ENCODE data around the gene BCKDHB.

BCKDHB gene

DNA sequence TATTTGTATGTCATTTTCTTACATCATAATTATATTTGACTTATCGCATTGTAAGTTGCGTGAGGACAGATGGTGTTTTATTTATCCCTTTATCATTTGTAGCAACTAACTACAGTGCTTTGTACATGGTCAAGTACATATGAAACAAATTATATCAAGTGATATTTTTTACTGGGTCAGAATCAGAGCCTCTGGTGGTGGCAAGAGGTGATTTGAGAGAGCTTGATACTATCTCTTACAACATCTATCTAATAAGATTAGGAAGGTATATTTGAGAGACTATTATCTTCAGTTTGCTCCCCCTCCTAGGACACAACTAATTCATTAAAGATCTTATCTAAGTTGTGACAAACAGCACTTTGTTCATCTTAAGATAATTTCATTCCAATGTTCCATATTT lies 47.7 kb downstream of the BCKDHB start:
- FAIRE-seq, result no peak

DNA sequence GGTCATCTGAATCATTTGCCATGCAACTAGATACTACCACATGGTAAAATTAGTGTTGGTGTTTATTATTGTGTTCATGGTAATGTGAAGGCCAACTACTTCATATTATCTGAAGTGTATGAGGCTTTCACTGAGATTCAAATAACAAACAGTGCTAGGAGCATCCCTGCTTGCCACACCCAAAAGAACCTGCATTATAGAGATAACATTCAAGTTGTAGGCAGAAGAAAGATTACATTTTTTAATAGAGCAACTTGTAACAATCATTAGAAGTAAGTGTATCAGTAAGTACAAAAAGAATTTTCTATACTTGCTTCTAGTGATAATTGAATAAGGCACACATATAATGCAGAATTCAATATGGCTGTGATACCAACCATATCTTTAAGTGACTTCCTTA lies 49.8 kb downstream of the BCKDHB start:
- no peak for FAIRE-seq

DNA sequence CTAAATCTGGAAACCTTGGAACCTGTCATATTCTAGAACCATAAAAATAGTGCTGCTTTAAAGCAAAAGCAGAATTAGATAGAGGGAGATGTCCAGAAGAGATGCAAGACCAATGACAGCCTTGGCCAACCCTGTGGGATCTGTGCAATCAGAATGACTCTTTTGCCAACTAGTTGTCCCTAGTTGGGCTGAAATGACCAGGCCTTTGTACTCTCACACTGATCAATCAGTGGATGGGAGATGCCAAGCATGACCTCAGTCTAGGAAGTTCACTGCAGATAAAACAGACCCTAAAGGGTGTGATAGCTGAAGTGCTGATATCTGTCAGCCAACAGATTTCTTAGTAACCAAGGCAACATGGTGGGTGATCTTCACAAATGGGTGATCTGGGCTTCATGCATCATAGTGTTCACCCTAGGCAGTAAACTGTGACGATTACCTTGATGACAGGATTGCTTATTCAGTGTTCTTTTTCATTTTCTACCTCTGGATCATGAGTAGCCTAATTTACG lies 52.1 kb downstream of the BCKDHB start:
- no peak for FAIRE-seq

DNA sequence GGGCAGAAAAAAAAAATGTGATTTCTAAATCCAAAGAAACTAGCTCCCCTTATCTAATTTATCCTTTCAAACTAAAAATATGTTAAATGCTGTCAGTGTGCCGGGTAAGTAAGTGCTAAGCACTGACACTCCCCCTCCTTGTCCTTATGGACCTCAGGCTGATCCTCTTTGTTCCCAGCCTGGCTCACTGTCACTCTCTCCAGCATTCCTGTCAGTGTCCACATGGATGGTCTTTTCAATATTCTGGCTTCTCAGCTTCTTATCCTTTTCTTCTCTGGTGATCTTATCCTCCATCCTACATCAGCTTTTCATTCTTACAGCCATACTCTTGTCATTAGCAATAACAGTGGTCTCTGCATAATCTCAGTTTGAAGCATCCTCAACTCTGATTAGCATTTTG lies 55.0 kb downstream of the BCKDHB start:
- no peak for FAIRE-seq

DNA sequence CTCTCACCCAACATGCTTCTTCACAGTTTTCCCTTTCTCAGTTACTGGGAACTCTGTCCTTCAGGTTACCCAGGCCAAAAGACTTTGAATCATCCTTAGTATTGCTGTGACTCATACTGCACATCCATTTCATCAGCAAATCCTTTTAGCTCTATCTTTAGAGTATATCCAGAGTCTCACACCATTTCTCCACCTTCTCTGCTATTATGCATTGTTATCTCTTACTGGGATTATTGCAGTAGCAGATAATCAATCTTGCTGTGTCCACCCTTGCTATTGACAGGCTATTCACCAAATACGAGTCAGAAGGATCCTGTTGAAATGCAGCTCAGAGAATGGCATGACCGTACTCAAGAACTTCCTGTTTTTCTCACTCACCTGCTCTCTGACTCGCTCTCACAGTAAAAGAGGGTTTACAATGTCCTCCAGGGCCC lies 57.3 kb downstream of the BCKDHB start:
- FAIRE-seq, result no peak

DNA sequence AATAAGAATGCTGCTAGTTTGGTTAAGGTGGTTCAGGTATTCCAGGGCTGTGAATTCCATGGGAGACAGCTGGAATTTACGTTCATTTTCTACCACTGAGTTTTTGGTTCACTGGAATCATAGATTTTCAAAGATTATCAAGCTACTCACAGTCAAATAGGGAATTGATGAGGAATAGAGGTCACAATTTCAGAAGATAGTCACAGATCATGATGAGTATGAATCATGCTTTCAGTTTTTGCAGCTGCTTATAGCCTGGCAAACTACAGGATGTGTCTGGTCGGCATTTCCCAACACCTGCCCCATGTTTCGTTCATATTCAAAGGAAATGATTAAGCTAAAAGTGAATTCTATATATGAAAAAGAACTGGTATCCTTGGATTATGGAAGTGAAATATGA lies 58.7 kb downstream of the BCKDHB start:
- no peak for FAIRE-seq

DNA sequence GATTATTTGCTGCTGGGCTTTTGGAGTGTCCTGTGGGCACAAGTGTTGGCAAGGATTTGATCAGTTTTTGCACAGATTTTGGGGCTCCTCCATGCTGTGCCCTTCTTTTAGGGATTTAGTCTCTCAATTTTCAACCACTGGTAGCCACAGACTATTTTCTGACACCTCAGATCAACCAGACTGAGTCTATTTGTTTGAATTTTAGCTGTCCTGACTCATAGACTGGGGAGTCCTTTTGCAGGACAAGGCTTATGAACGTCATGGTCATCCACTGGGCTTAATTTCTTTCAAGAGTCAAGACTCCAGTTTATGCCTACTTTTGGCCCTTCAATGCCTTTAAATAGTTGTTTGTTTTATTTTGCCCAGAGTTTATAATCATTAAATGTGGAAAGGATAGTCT lies 59.3 kb downstream of the BCKDHB start:
- FAIRE-seq, result no peak

DNA sequence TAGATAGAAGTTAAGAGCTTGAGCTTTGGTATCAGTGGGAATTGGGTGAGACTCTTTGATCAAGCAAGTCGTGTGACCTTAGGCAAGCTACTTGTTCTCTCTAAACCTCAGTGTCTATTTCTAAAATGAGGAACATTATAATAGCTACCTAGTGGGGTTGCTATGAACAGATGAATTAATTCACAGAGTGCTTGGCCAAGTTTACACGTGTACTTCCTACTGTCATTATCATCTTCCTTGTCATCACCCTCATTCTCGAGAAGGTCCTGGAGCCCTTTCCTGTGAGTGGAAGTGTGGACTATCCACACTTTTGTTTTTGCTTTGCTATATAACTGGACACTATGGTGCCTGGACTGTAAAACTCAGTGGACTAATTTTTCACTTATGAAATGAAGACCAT lies 64.0 kb downstream of the BCKDHB start:
- FAIRE-seq, result no peak

DNA sequence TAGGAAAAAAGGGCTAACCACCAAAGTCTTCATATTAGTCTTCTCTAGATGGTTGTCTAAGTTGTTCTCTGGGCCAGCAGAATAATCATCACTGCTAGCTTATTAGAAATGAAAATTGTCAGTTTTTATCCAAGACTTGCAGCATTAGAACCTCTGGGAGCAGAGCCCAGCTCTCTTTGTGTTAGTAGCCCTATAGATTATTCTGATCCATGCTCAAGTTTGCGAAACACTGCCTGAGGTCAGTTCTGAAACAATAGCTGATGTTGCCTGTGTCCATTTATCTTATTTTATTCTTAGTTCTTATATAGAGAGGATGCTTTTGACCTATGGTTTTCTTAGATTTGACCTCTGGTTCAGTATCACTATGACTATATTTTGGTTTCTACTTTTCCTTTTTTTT lies 66.9 kb downstream of the BCKDHB start:
- no peak for FAIRE-seq

DNA sequence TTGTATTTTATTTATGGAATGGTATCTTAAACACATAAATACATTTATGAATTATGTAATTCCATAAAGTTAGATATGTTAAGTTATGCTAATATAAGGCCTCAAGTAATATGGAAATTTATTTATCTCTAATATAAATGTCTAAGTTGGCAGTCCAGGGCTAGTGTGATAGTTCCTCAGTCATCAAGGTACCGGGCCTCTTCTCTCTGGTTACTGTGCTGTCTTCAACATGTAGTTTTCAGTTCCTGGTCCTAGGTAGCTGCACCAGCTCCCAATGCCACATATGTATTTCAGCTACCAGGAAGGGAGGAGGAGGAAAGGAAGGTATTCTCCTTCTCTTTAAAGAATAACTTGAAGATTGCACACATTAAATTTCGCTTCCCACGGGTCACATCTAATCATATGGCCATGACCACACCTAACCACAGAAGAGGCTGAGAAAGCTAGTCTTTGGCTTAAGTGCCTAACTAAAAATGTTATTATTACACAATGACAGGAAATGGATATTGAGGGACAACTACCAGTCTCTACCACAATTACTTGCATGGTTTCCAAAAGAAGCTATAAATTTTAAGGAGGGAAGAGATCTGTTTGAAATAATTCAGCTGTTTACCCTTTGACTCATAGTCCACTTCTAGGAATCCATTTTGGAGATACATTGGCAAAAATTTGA lies 68.6 kb downstream of the BCKDHB start:
- FAIRE-seq, result no peak

DNA sequence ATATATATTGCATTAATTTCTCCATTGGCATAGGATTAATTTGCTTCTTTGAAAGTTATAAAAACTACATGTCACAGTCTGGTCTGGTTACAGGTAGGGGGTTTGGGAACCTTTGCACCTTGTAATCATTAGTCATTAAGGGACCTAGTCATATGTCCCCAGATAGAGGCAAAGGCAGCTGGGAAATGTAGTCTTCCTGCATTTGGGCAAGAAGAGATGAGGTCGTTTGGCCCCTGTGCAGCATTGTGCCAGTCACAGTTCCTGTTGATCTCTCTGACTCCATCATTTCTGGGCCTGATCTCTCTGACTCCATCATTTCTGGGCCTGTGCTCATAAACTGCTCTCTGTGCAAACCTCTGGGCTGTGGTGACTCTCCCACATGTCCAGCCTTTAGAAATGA lies 73.2 kb downstream of the BCKDHB start:
- no peak for FAIRE-seq

DNA sequence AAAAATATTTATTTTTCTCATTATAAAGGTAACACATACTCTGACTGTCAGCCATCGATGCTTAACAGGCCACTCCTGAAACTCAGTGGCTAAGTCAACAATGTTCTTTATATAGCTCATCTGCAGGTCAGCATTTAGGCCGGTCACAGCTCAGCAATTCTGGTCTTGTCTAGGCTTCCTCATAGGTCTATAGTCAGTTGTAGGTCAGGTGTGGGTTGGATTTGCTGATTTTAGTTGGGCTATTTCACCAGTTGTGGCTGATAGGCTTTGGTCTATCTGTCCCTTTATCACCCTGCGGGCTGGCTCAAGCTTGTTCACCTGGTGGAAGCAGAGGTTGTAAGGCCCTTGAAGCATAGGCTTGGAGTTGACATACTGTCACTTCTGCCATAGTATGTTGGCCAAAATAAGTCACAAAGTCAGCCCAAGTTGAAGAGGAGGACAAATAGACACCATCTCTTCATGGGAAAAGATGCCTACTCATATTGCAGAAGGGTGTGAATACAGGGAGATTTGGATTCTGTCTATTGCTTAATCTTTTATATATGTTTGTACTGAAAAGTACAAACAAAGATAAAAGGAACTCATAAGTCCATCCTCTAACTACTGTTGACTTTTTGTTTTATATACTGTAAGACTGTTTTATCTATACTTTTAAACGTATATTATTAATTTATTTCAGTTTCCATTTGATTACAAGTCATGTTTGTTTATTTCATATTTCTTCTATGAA lies 75.0 kb downstream of the BCKDHB start:
- FAIRE-seq, result peak; percentile 98

DNA sequence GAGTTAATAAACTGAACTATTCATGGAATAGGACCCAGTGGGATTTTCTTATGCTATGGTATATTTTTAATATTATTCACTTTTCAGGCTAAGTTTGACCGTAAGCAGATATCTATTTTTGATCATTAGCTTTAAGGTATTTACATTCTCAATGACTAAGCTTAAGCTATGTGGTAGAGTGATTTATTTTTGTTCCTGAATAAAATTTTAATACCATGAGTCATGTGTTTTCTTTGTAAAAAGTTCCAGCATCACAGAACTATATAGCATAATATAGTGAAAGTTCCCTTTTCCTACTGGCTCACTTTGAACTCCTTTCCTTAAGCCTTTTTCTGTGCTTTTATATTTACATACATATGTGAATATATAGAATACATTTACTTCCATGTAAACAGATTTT lies 75.8 kb downstream of the BCKDHB start:
- peak; percentile 75 for FAIRE-seq

DNA sequence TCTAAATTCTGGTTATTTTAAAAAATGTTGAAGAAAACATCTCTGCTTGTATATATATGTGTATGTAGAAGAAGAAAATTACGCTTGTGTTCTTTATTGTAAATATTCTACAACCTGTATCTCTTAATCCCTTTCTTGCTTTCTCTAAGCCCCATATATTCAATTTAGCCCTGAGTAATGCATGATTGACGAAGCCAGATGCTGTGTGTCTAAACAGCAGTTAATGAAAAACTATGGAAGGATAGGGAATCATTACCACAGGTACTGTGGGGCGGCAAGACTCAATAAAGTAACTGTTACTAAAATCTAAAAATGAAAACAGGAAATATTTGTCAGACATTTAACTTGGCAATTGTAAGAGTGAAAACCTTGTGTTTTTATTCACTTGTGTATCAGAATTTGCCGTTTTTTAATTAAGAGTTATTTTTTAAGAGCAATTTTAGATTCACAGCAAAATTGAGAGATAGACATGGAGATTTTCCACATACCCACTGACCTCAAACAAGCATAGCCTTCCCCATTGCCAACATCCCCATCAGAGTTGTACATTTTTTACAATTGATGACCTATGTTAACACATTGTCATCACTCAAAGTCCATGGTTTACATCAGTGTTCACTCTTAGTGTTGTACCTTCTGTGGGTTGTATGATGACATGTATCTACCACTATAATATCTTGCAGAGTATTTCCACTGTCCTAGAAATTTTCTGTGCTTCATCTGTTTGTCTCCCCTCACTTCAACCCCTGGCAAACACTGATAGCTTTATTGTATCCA lies 76.7 kb downstream of the BCKDHB start:
- FAIRE-seq, result no peak

DNA sequence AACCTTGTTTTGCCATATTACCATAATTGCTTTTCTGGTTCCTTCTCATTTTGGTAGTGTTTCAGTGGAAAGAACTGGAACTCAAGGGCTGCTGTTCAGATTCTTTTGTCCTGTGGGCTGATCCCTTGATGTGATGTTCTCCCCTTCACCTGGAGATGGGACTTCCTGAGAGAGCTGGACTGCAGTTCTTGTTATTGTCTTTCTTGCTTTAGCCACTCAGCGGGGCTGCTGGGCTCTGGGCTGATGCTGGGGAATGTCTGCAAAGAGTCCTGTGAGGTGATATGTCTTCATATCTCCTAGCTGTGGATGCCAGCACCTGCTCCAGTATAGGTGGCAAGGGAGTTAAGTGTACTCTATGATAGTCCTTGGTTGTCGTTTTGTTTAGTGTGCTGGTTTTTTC lies 79.0 kb downstream of the BCKDHB start:
- FAIRE-seq, result no peak

DNA sequence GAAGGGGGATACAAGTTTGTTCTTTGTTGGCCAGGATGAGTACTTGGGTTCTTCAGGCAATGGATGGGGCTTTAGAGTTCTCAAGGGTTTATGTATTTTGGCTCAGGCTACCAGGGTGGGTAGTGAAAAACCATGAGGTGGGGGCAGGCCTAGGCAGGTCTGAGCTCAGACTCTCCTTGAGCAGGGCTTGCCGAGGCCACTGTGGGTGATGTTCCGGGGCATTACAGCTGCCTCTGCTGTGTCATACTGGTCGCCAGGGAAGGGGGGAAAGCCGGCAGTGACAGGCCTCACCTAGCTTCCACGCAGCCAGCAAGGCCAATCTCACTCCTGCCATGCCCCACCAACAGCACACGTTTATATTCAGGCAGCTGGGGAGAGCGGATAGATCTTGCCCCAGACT lies 79.6 kb downstream of the BCKDHB start:
- no peak for FAIRE-seq

DNA sequence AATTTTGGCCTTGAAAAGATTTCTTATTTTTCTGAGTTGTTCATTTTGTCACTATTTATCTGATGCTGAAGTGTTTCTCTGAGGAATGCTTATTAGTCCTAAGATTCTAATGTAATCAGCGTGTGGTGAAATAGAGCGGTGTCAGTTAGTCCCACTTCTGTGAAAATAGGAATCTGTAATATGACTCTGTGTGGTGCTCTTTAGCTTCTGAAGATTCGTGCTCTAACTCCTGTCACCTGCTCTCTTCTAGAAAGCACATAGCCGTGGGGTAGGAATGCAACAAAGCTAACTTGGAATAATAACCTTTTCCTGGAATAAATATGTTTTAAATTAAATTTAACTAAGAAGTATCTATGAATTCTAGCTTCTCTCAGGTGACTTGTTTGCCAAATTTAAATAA lies 90.4 kb downstream of the BCKDHB start:
- FAIRE-seq, result no peak

DNA sequence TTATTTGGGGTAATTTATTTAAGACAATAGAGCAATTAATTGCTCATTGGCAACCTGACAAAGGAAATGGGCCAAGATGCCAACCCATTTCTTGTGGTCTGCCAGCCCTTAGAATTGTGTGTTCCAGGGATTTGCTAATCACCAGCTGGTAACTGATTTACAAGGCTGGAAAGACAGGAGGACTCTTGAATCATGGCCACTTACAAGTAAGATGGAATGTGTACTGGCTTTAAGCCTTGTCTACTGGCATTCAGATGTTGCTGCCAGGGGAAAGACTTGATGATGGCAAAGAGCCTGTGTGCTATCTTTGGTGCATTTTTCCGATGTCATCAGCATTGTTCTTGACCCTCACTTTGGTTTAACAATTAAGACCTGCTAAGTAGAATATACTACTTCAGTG lies 91.0 kb downstream of the BCKDHB start:
- FAIRE-seq, result no peak

DNA sequence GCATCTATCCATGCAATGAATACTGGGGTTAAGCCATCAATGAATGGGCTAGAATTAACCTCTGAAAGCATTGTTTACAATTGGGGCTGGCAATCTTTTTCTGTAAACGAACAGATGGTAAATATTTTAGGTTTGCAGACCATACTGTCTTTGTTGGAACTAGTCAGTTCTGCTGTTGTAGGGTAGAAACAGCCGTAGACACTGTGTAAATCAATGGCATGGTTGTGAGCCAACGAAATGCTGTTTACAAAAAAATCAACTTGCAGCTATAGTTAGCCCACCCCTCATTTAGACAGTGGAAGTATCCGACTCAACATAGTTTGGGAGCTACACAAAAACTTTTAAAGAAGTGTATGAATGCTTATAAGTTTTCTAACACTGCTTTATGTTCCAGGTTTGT lies 91.5 kb downstream of the BCKDHB start:
- no peak for FAIRE-seq

DNA sequence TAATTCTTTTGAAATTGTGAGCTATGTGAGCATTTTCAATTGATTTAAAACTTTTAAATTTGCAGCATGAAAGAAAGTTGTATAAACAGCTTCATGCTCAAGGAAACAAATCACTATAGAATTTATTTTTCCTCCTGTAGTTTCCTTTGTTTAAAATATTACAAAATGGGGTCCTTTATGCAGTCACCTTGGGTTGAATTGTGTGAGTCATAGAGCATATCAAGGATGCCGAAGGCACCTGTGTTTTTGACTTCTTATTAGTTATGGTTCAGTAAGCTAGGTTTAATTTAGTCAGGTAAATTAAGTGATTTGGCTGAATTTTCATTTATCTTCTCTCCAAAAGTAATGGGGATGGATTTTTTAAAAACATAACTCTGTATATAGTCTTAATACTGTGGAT lies 96.8 kb downstream of the BCKDHB start:
- no peak for FAIRE-seq

DNA sequence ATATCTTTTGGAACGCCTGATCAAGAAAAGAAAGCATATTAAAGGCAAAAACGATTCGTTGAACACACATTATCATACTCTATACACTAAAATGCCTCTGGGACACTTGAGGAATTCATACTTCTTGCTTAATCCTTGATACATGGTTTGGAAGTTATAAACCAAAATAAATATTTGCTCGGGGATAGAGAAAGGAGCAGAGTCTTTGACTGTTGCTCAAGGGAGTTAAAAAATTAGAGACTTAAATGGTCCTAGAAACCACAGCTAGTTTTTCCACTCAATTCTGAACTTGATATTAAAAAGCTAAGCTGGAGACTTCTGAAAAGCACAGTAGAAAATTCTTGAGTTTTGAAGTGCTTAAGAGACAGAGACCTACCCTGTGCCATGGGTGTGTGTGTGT lies 98.9 kb downstream of the BCKDHB start:
- FAIRE-seq, result no peak

DNA sequence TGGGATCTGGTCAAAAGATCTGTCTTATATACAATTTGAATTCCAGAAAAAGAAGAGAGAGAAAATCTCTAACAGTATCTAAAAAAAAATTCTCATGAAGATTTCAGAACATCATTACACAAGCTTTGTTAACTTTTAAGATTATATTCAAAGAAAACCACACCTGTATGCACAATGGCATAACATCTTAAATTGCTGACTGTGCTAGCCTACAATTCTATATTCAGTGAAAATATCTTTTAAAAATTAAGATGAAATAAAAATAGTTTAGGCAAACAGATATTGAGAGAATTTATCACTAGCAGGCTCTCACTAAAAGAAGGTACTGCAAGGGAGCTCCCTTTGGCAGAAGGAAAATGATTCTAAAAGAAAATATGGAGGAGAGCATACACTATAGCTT lies 100.3 kb downstream of the BCKDHB start:
- FAIRE-seq, result no peak

DNA sequence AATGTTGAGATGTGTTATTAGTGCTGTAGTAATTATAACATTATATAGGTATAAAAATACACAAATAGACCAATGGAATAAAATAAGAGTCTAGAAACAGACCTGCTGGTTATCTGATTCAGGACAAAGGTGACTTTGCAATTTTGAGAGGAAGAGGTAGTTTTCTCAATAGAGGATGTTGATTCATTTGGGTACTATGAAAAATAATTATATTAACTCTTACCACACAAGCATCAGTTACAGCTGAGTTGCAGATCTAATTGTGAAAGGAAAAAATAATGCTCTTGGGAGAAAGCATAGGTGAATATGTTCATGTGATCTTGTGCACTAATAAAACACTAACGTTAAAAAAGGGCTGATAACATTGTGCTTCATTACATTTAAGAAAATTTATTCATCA lies 103.0 kb downstream of the BCKDHB start:
- no peak for FAIRE-seq

DNA sequence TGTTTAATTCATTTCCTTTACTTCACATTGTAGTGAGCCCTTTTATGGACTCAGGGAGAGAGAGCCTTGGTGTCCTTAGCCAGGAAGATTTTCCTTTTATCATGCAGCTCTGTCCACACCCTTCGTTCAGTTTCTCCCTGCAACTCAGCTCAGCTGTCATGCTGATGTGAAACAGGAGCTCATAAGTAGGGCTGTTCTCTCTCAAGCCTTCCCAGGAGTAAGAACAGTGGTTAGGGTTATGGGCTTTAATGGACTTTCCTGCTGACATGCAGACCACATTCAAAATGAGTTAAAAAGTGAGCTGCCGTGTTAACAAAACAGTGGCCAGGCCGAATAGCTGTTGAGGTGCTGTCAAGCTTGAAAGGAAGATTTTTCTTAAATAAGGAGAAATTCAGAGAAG lies 104.1 kb downstream of the BCKDHB start:
- FAIRE-seq, result no peak

Measured in islet of Langerhans (tissue), 1 donor.